ENCODE measurements around the gene NCK2.

The NCK2 gene

GRCh38 chr2:105935063-105935462 lies 190.4 kb downstream of the NCK2 start:
- FAIRE-seq = no peak

GRCh38 chr2:105936954-105937353 lies 192.2 kb downstream of the NCK2 start:
- no peak for FAIRE-seq

GRCh38 chr2:105937498-105938097 lies 192.9 kb downstream of the NCK2 start:
- no peak for FAIRE-seq

All from colon (tissue), 2 donors.